ENCODE measurements around the gene CITED4. TPM values are rescaled to one million over a fixed set of nuclear protein-coding genes. Genes with fewer than 3 reads are reported as not detected.

The CITED4 gene
- total RNA-seq, 1 experiment from 2014 or later, result 7.8 TPM

- CTCF ChIA-PET, result no interaction called here
- H2AFZ ChIP-seq (ENCODE audit: low read depth, low read length, poor library complexity, severe bottlenecking), result no peak overlapping the region
Observed at GRCh38 chr1:40860706-40861223, 1.4 kb downstream of the CITED4 start.

More at GRCh38 chr1:40860706-40861223, 1.4 kb downstream of the CITED4 start:
- DNase-seq (ENCODE audit: low read depth, low spot score) (no peak), ATAC-seq (no peak)
- Histone ChIP-seq H3K4me2 (ENCODE audit: low read length) (no peak overlapping the region), H3K79me2 (ENCODE audit: insufficient read depth, low read length) (no peaks in the 10 kb centered on the region), H3K4me1 (ENCODE audit: control insufficient read depth in 1 of 2, insufficient read depth in 2 of 2, low read length in 2 of 2) (peaks cover 11 to 27% of the 10 kb centered on the region in 2 experiments; a peak in 3 of 4 replicates), H3K36me3 (ENCODE audit: control insufficient read depth in 1 of 2, insufficient read depth in 2 of 2, low read length in 2 of 2) (no peaks in the 10 kb centered on the region), H4K20me1 (ENCODE audit: insufficient read depth) (no peaks in the 10 kb centered on the region), H3K9me2 (ENCODE audit: insufficient read depth) (no peaks in the 10 kb centered on the region), H3K9me3 (ENCODE audit: control insufficient read depth in 1 of 2, insufficient read depth in 1 of 2, low read depth in 1 of 2, low read length in 2 of 2) (no peaks in the 10 kb centered on the region), H3K27me3 (ENCODE audit: insufficient read depth, low read length) (no peaks in the 10 kb centered on the region), H3K27ac (ENCODE audit: low read depth, low read length) (no peak overlapping the region), H3K9ac (ENCODE audit: low read length) (no peak overlapping the region), H3K4me3 (replicated peaks in 1 of 2; ENCODE audit: low read depth in 1 of 2, low read length in 2 of 2) (no peak overlapping the region)
- no peak for TF ChIP-seq SIN3A (IDR thresholded peaks at IDR 0.05; ENCODE audit: low read depth)
- TF ChIP-seq POLR2AphosphoS5 (IDR thresholded peaks at IDR 0.05; ENCODE audit: low read depth, low read length), result no peak
- TF ChIP-seq TCF7L2 (IDR thresholded peaks at IDR 0.05; ENCODE audit: borderline replicate concordance, extremely low read depth, insufficient read depth, insufficient read length), result no peak
- no peak for TF ChIP-seq REST (IDR thresholded peaks at IDR 0.05; ENCODE audit: low read depth)
- BruUV-seq (replicated peaks), result TSS peak; percentile 87
- RAD21 ChIA-PET (ENCODE audit: low non-redundant PET in 1 of 2, low total read pairs in 2 of 2, uncharacterized antibody in 2 of 2, unreplicated experiment in 2 of 2), result interaction anchor here in 1 of 2 experiments (2.7 kb wide), 1 partner anchor 89 kb away, joined by 27 read pairs; no protein-coding TSS in a partner anchor
- POLR2A ChIA-PET, result interaction anchor here (0.6 kb wide), 1 partner anchor 88 kb away, joined by 3 read pairs; no protein-coding TSS in a partner anchor
- intact Hi-C loops (cut with micrococcal nuclease), result no loop called here

Measured in HCT116 (cell line).